Suprapubic skin (tissue), 3 donors: ENCODE measurements around the gene SKP2.

Source experiments
- POLR2A ChIP-seq, 2 donors: fragments of 450-650 bp; IDR thresholded peaks; one replicate each; pipeline ENCODE4 v1.6.1; 2017; ENCODE audit warnings: antibody characterized with exemption in 2 of 2, mild to moderate bottlenecking in 2 of 2, moderate library complexity in 2 of 2
- TF ChIP-seq, protein P1 (sequence below), 2 donors: fragments of 200-600 bp in 1 of 2; fragments of 450-650 bp in 1 of 2; sonication (generic) in 1 of 2; IDR thresholded peaks; one replicate each; pipeline ENCODE4 v1.5.1; 2016 to 2019; ENCODE audit warnings: antibody characterized with exemption in 2 of 2, mild to moderate bottlenecking in 1 of 2, moderate library complexity in 1 of 2

DNA sequence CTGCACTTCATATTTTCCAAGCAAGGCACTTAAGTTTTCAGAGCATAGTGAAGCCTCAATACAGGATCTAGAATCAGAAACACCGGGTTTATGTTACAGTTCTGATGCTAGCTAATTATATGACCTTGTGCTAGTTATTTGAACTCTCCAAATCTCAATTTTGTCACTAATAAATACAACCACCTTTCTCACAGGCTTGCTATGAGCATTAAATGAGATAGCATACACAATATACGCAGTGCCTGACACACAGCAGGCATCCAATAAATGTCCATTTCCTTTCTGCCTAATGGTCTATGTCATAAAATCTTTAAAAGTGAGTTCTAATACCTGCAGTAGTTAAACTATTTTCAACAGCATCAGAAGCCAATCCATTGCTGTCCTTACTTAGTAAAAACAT lies 56.9 kb downstream of the SKP2 start:
- TF ChIP-seq, protein P1, sequence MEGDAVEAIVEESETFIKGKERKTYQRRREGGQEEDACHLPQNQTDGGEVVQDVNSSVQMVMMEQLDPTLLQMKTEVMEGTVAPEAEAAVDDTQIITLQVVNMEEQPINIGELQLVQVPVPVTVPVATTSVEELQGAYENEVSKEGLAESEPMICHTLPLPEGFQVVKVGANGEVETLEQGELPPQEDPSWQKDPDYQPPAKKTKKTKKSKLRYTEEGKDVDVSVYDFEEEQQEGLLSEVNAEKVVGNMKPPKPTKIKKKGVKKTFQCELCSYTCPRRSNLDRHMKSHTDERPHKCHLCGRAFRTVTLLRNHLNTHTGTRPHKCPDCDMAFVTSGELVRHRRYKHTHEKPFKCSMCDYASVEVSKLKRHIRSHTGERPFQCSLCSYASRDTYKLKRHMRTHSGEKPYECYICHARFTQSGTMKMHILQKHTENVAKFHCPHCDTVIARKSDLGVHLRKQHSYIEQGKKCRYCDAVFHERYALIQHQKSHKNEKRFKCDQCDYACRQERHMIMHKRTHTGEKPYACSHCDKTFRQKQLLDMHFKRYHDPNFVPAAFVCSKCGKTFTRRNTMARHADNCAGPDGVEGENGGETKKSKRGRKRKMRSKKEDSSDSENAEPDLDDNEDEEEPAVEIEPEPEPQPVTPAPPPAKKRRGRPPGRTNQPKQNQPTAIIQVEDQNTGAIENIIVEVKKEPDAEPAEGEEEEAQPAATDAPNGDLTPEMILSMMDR (IDR thresholded peaks at IDR 0.05): no peak
- no peak for TF ChIP-seq POLR2A (IDR thresholded peaks at IDR 0.05)
